WTC11 (cell line): ENCODE results near the gene TSPAN9. TPM values are rescaled to one million over a fixed set of nuclear protein-coding genes. Genes with fewer than 3 reads are reported as not detected.

Source experiments
- ATAC-seq: fragments of 200-7000 bp; cut with Tn5 transposase; 2 replicates; pipeline ENCODE4 v1.10.0; 2021; ENCODE audit warnings: mild to moderate bottlenecking, moderate library complexity
- CTCF ChIA-PET: fragments of 300-600 bp; sonication (Branson Sonifier 250); formaldehyde crosslinking; loops from one replicate; lab custom pipeline; 2021; ENCODE audit warnings: antibody characterized with exemption; lab: Charles Lee
- POLR2A ChIA-PET: fragments of 350-600 bp; sonication (Branson Sonifier 250); formaldehyde crosslinking; loops from one replicate; lab custom pipeline; 2021; ENCODE audit warnings: antibody characterized with exemption; lab: Charles Lee
- DNase-seq: peaks from one replicate; pipeline ENCODE4 v3.0.0; 2021; ENCODE audit warnings: low spot score
- H3K27ac Mint-ChIP-seq: 2 replicates; pipeline ENCODE4 v1.8.0; 2021; ENCODE audit warnings: mixed read lengths
- H3K27me3 Mint-ChIP-seq: 2 replicates; pipeline ENCODE4 v1.8.0; 2021; ENCODE audit warnings: low read depth, mild to moderate bottlenecking, moderate library complexity, mixed read lengths
- H3K36me3 Mint-ChIP-seq: 2 replicates; pipeline ENCODE4 v1.8.0; 2021; ENCODE audit warnings: mixed read lengths
- H3K4me1 Mint-ChIP-seq: 2 replicates; pipeline ENCODE4 v1.8.0; 2022; ENCODE audit warnings: mixed read lengths
- H3K4me3 Mint-ChIP-seq: 2 replicates; pipeline ENCODE4 v1.8.0; 2021; ENCODE audit warnings: mild to moderate bottlenecking, moderate library complexity, mixed read lengths
- H3K9me3 Mint-ChIP-seq: 2 replicates; pipeline ENCODE4 v1.8.0; 2021; ENCODE audit warnings: mixed read lengths
- ATF1 ChIP-seq: sonication (generic); formaldehyde crosslinking; IDR thresholded peaks from 2 replicates; pipeline ENCODE4 v1.8.1; 2023; ENCODE audit warnings: mild to moderate bottlenecking, moderate library complexity, missing genetic modification reagents
- CREB1 ChIP-seq: sonication (generic); formaldehyde crosslinking; IDR thresholded peaks from 2 replicates; pipeline ENCODE4 v1.8.0; 2023; ENCODE audit warnings: mild to moderate bottlenecking, missing genetic modification reagents
- EMX1 ChIP-seq: fragments of 250-450 bp; sonication (Bioruptor Pico); IDR thresholded peaks from 2 replicates; pipeline ENCODE4 v1.8.0; 2021; ENCODE audit warnings: mild to moderate bottlenecking
- ESRRA ChIP-seq: sonication (generic); formaldehyde crosslinking; IDR thresholded peaks from 2 replicates; pipeline ENCODE4 v1.8.1; 2022; ENCODE audit warnings: mild to moderate bottlenecking, missing genetic modification reagents, borderline replicate concordance
- ETV6 ChIP-seq: sonication (generic); formaldehyde crosslinking; IDR thresholded peaks from 2 replicates; pipeline ENCODE4 v1.8.1; 2022; ENCODE audit warnings: mild to moderate bottlenecking, missing genetic modification reagents
- FOXK1 ChIP-seq: sonication (generic); formaldehyde crosslinking; IDR thresholded peaks from 2 replicates; pipeline ENCODE4 v1.8.0; 2022; ENCODE audit warnings: mild to moderate bottlenecking, moderate library complexity, missing genetic modification reagents
- GABPB1 ChIP-seq: sonication (generic); formaldehyde crosslinking; IDR thresholded peaks from 2 replicates; pipeline ENCODE4 v1.8.1; 2023; ENCODE audit warnings: mild to moderate bottlenecking, missing genetic modification reagents
- GRHL2 ChIP-seq: fragments of 250-450 bp; sonication (Bioruptor Pico); IDR thresholded peaks from 2 replicates; pipeline ENCODE4 v1.8.0; 2022; ENCODE audit warnings: mild to moderate bottlenecking, moderate library complexity; ENCODE audit not compliant: insufficient replicate concordance, severe bottlenecking
- MXD4 ChIP-seq: fragments of 250-450 bp; sonication (Bioruptor Pico); IDR thresholded peaks from 2 replicates; pipeline ENCODE4 v1.8.0; 2021; ENCODE audit warnings: mild to moderate bottlenecking, moderate library complexity, borderline replicate concordance
- MYBL2 ChIP-seq: sonication (generic); formaldehyde crosslinking; IDR thresholded peaks from 2 replicates; pipeline ENCODE4 v1.8.1; 2023; ENCODE audit warnings: mild to moderate bottlenecking, moderate library complexity, missing genetic modification reagents
- NR1H2 ChIP-seq: sonication (generic); formaldehyde crosslinking; IDR thresholded peaks from 2 replicates; pipeline ENCODE4 v1.9.0; 2021; ENCODE audit warnings: mild to moderate bottlenecking, moderate library complexity, missing genetic modification reagents
- PRRX2 ChIP-seq: fragments of 250-450 bp; sonication (Bioruptor Pico); IDR thresholded peaks from 2 replicates; pipeline ENCODE4 v1.8.0; 2021; ENCODE audit warnings: mild to moderate bottlenecking
- RELA ChIP-seq: sonication (generic); formaldehyde crosslinking; IDR thresholded peaks from 2 replicates; pipeline ENCODE4 v1.8.1; 2022; ENCODE audit warnings: missing genetic modification reagents, mild to moderate bottlenecking, borderline replicate concordance
- SMAD3 ChIP-seq: sonication (generic); formaldehyde crosslinking; IDR thresholded peaks from 2 replicates; pipeline ENCODE4 v1.8.0; 2022; ENCODE audit warnings: missing genetic modification reagents, mild to moderate bottlenecking, borderline replicate concordance
- SOX15 ChIP-seq: fragments of 250-450 bp; sonication (Bioruptor Pico); IDR thresholded peaks from 2 replicates; pipeline ENCODE4 v1.9.0; 2021; ENCODE audit warnings: mild to moderate bottlenecking
- TEAD4 ChIP-seq: sonication (generic); formaldehyde crosslinking; IDR thresholded peaks from 2 replicates; pipeline ENCODE4 v1.8.0; 2022; ENCODE audit warnings: mild to moderate bottlenecking, missing genetic modification reagents
- TP53 ChIP-seq: sonication (generic); formaldehyde crosslinking; IDR thresholded peaks from 2 replicates; pipeline ENCODE4 v1.8.1; 2023; ENCODE audit warnings: mild to moderate bottlenecking, missing genetic modification reagents
- ZNF121 ChIP-seq: sonication (generic); formaldehyde crosslinking; IDR thresholded peaks from 2 replicates; pipeline ENCODE4 v1.8.0; 2023; ENCODE audit warnings: missing genetic modification reagents
- total RNA-seq: library from RNA; stranded (reverse); gene quantifications from 3 replicates; pipeline ENCODE4 v1.2.3, GENCODE V29; 2021
- TF ChIP-seq, protein P1 (sequence below): sonication (generic); formaldehyde crosslinking; IDR thresholded peaks from 2 replicates; pipeline ENCODE4 v1.8.1; 2022; ENCODE audit warnings: low read depth, mild to moderate bottlenecking, moderate library complexity, missing genetic modification reagents, borderline replicate concordance
- TF ChIP-seq, protein P2 (sequence below): sonication (generic); formaldehyde crosslinking; conservative IDR thresholded peaks from 2 replicates; pipeline ENCODE4 v1.8.1; 2023; ENCODE audit warnings: mild to moderate bottlenecking, low read depth, missing genetic modification reagents, moderate library complexity
- TF ChIP-seq, protein P3 (sequence below): fragments of 250-450 bp; sonication (Bioruptor Pico); IDR thresholded peaks from 2 replicates; pipeline ENCODE4 v1.8.0; 2021; ENCODE audit warnings: mild to moderate bottlenecking
- TF ChIP-seq, protein P4 (sequence below): fragments of 250-450 bp; sonication (Bioruptor Pico); conservative IDR thresholded peaks from 2 replicates; pipeline ENCODE4 v1.9.0; 2021; ENCODE audit warnings: mild to moderate bottlenecking
- TF ChIP-seq, protein P5 (sequence below): sonication (generic); formaldehyde crosslinking; IDR thresholded peaks from 2 replicates; pipeline ENCODE4 v1.8.0; 2022; ENCODE audit warnings: mild to moderate bottlenecking, missing genetic modification reagents
- TF ChIP-seq, protein P6 (sequence below): sonication (generic); formaldehyde crosslinking; IDR thresholded peaks from 2 replicates; pipeline ENCODE4 v1.8.1; 2022; ENCODE audit warnings: mild to moderate bottlenecking, missing genetic modification reagents, moderate library complexity, borderline replicate concordance

The TSPAN9 gene
- total RNA-seq, 1 experiment from 2014 or later = 27.6 TPM

DNA sequence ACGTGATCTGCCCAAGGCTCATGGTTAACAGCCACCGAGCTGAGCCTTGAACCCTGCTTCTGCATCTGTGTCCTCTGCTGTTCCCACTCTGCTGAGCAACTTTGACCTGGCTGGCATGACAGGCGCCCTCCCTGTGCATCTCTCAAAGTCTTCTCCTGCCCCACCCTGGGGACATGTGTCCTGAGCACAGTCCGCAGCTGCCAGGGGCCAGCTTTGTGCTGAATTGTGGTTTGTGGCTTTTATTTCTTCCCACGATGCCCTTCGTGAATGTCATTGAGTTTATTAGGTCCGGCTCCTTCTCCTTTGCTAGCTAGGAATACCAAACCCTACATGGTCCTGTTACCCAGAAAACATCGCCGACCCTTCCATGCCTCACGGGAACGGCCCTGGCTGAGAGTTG is 161.0 kb downstream of the TSPAN9 start:
- ChIA-PET POLR2A (no interaction called here), CTCF (interaction anchor here (3.7 kb wide), 1 partner anchor 37 kb away, joined by 20 read pairs; no protein-coding TSS in a partner anchor)
- Mint-ChIP-seq H3K9me3 (no peaks in the 10 kb centered on the region), H3K4me3 (no peak overlapping the region), H3K27me3 (no peaks in the 10 kb centered on the region), H3K36me3 (no peaks in the 10 kb centered on the region), H3K27ac (no peak overlapping the region; the same call in 1 of the 2 replicates), H3K4me1 (peaks cover 31% of the 10 kb centered on the region)
- no peak for TF ChIP-seq SMAD3
- no peak for TF ChIP-seq SOX15 (CRISPR knock-in tag)
- TF ChIP-seq, protein P1, sequence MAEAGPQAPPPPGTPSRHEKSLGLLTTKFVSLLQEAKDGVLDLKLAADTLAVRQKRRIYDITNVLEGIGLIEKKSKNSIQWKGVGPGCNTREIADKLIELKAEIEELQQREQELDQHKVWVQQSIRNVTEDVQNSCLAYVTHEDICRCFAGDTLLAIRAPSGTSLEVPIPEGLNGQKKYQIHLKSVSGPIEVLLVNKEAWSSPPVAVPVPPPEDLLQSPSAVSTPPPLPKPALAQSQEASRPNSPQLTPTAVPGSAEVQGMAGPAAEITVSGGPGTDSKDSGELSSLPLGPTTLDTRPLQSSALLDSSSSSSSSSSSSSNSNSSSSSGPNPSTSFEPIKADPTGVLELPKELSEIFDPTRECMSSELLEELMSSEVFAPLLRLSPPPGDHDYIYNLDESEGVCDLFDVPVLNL (CRISPR knock-in tag) = no peak
- TF ChIP-seq, protein P2, sequence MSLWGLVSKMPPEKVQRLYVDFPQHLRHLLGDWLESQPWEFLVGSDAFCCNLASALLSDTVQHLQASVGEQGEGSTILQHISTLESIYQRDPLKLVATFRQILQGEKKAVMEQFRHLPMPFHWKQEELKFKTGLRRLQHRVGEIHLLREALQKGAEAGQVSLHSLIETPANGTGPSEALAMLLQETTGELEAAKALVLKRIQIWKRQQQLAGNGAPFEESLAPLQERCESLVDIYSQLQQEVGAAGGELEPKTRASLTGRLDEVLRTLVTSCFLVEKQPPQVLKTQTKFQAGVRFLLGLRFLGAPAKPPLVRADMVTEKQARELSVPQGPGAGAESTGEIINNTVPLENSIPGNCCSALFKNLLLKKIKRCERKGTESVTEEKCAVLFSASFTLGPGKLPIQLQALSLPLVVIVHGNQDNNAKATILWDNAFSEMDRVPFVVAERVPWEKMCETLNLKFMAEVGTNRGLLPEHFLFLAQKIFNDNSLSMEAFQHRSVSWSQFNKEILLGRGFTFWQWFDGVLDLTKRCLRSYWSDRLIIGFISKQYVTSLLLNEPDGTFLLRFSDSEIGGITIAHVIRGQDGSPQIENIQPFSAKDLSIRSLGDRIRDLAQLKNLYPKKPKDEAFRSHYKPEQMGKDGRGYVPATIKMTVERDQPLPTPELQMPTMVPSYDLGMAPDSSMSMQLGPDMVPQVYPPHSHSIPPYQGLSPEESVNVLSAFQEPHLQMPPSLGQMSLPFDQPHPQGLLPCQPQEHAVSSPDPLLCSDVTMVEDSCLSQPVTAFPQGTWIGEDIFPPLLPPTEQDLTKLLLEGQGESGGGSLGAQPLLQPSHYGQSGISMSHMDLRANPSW (CRISPR knock-in tag) = no peak
- TF ChIP-seq, protein P3, sequence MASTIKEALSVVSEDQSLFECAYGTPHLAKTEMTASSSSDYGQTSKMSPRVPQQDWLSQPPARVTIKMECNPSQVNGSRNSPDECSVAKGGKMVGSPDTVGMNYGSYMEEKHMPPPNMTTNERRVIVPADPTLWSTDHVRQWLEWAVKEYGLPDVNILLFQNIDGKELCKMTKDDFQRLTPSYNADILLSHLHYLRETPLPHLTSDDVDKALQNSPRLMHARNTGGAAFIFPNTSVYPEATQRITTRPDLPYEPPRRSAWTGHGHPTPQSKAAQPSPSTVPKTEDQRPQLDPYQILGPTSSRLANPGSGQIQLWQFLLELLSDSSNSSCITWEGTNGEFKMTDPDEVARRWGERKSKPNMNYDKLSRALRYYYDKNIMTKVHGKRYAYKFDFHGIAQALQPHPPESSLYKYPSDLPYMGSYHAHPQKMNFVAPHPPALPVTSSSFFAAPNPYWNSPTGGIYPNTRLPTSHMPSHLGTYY (CRISPR knock-in tag) = no peak
- no peak for TF ChIP-seq MXD4 (CRISPR knock-in tag)
- no peak for TF ChIP-seq GABPB1 (CRISPR knock-in tag)
- TF ChIP-seq GRHL2 (CRISPR knock-in tag) = no peak
- TF ChIP-seq RELA = no peak
- no peak for TF ChIP-seq ZNF121
- TF ChIP-seq ATF1 = no peak
- TF ChIP-seq NR1H2 (CRISPR knock-in tag) = no peak
- TF ChIP-seq, protein P4, sequence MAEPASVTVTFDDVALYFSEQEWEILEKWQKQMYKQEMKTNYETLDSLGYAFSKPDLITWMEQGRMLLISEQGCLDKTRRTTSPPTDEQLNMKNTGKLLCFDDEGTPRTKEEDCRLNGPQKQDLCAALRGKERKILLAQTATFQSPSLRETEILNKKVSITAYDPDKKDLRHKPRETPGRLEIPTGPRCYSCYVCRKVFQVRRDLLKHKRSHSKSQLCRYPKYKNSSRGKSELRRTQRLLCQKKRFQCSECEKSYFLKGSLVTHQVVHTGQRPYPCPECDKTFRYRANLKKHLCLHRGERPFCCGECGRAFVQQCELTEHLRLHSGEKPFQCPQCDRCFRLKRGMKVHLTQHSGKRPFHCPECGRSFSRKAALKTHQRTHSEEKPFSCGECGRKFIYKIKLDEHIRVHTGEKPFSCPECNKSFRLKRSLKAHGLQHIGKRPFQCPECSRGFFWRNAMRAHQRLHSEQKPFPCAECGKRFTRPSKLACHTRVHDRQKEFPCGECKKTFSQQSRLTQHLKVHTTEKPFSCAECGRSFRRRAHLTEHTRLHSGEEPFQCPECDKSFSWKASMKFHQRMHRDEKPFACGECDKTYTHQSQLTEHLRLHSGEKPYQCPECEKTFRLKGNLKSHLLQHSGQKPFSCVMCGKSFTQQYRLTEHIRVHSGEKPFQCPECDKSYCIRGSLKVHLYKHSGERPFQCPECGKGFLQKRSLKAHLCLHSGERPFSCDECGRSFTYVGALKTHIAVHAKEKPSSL (CRISPR knock-in tag) = no peak
- no peak for TF ChIP-seq CREB1 (CRISPR knock-in tag)
- TF ChIP-seq MYBL2 (CRISPR knock-in tag) = no peak
- TF ChIP-seq TP53 (CRISPR knock-in tag) = no peak
- no peak for TF ChIP-seq EMX1
- ATAC-seq = no peak
- DNase-seq = no peak

DNA sequence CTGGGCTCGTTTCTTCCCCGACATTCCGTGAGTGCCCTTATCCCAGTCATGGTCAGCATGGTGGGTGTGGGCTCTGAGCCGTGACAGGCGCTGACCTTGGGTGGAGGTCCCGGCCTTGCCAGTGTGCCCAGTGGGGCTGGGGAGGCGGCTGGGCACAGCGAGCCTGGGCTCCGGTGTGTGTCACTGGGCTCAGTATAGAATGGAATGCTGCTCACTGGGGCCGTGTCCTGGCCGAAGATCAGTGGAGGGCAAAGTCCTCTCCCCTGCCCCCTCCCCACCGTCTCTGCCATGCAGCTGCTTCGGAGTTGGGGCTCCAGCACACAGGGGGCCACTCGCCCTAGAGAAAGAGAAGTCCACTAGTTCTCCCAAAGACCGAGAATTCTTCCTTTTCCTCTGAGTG is 164.4 kb downstream of the TSPAN9 start:
- no peak overlapping the region for H3K27ac Mint-ChIP-seq
- ChIA-PET POLR2A (no interaction called here), CTCF (interaction anchor here (0.7 to 4.6 kb wide), 15 partner anchors 11 to 168 kb away, joined by 3 to 27 read pairs (median 4); no protein-coding TSS in a partner anchor)
- peaks cover 7% of the 10 kb centered on the region for H3K9me3 Mint-ChIP-seq
- peaks cover 7% of the 10 kb centered on the region for H3K36me3 Mint-ChIP-seq
- TF ChIP-seq ETV6 (CRISPR knock-in tag) = no peak
- TF ChIP-seq, protein P5, sequence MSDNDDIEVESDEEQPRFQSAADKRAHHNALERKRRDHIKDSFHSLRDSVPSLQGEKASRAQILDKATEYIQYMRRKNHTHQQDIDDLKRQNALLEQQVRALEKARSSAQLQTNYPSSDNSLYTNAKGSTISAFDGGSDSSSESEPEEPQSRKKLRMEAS (CRISPR knock-in tag) = no peak
- TF ChIP-seq, protein P6, sequence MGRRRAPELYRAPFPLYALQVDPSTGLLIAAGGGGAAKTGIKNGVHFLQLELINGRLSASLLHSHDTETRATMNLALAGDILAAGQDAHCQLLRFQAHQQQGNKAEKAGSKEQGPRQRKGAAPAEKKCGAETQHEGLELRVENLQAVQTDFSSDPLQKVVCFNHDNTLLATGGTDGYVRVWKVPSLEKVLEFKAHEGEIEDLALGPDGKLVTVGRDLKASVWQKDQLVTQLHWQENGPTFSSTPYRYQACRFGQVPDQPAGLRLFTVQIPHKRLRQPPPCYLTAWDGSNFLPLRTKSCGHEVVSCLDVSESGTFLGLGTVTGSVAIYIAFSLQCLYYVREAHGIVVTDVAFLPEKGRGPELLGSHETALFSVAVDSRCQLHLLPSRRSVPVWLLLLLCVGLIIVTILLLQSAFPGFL = no peak
- no peak for TF ChIP-seq PRRX2
- no peak for TF ChIP-seq TEAD4 (CRISPR knock-in tag)
- no peak for TF ChIP-seq GABPB1 (CRISPR knock-in tag)
- TF ChIP-seq SOX15 (CRISPR knock-in tag) = no peak
- TF ChIP-seq, protein P3 (CRISPR knock-in tag) = no peak
- no peak for TF ChIP-seq ESRRA (CRISPR knock-in tag)
- no peak for TF ChIP-seq SMAD3
- TF ChIP-seq FOXK1 (CRISPR knock-in tag) = no peak
- H3K4me1 Mint-ChIP-seq = peaks cover 10% of the 10 kb centered on the region
- DNase-seq (no peak), ATAC-seq (no peak)
- H3K27me3 Mint-ChIP-seq = no peaks in the 10 kb centered on the region
- H3K4me3 Mint-ChIP-seq = no peak overlapping the region
